Psoas muscle (tissue), 8 donors: ENCODE measurements around the gene RPL36A. TPM values are rescaled to one million over a fixed set of nuclear protein-coding genes. Genes with fewer than 3 reads are reported as not detected.

Experiments used
- ATAC-seq, 4 donors: fragments of 200-7000 bp; cut with Tn5 transposase; one replicate each; pipeline ENCODE4 v1.9.1; 2020; ENCODE audit warnings: moderate library complexity in 3 of 4, mild to moderate bottlenecking in 2 of 4
- DNase-seq, 2 donors: peaks; one replicate each; pipeline ENCODE4 v3.0.0-alpha.2; 2020
- H3K27ac ChIP-seq: fragments of 200-600 bp; one replicate; pipeline ENCODE4 v1.8.0; 2022
- H3K27me3 ChIP-seq, 3 donors: fragments of 200-600 bp in 1 of 3; one replicate each; pipeline versions ENCODE4 v1.6.1 to v1.8.0; 2013 to 2022; ENCODE audit warnings: low read length in 2 of 3, mild to moderate bottlenecking in 2 of 3, moderate library complexity in 1 of 3; ENCODE audit not compliant: insufficient read depth in 3 of 3
- H3K36me3 ChIP-seq, 2 donors: fragments of 200-600 bp in 1 of 2; one replicate each; pipeline versions ENCODE4 v1.6.1 to v1.8.0; 2013 to 2022; ENCODE audit warnings: low read depth in 1 of 2, mild to moderate bottlenecking in 1 of 2, moderate library complexity in 1 of 2; ENCODE audit not compliant: insufficient read depth in 1 of 2
- H3K4me1 ChIP-seq: fragments of 200-600 bp; one replicate; pipeline ENCODE4 v1.8.0; 2022
- H3K4me3 ChIP-seq: fragments of 200-600 bp; one replicate; pipeline ENCODE4 v1.8.0; 2022; ENCODE audit warnings: mild to moderate bottlenecking
- H3K9me3 ChIP-seq: fragments of 200-600 bp; one replicate; pipeline ENCODE4 v1.8.0; 2022
- WGBS, 3 donors: extraction: QIAGEN DNeasy Blood & Tissue Kit; methylation state at CpG; one replicate each; pipeline versions ENCODE4 v1.1.6 to v1.1.7; 2013; 5-methylcytosine and 5-hydroxymethylcytosine counted together
- intact Hi-C, 2 donors: fragments of 100-400 bp; cut with DNase I; formaldehyde crosslinking; loops; one replicate each; pipeline versions ENCODE4 v1.11.0 to v1.14.2; 2022
- polyA plus RNA-seq, 3 donors: library from polyadenylated mRNA; stranded (reverse); fragments of 200-250 nt; gene quantifications; one replicate each; pipeline ENCODE4 v1.2.3, GENCODE V29; 2013
- total RNA-seq, 4 donors: library from RNA; stranded (reverse); fragmentation: NEBNext Ultra II Directional in 2 of 4; extraction: Animal tissue kit (Norgen Biotek cat#: 25700) in 2 of 4; gene quantifications; one replicate each; pipeline versions ENCODE4 v1.2.1 to v1.2.4, GENCODE V29; 2021 to 2023
- TF ChIP-seq, protein P1 (sequence below): fragments of 200-600 bp; IDR thresholded peaks from one replicate; pipeline ENCODE4 v1.8.0; 2022; ENCODE audit warnings: antibody characterized with exemption
- donor health status: healthy with polysubstance abuse.
- donor health status: DM: no; HTN: no; CAD: no; lungs with moderate emphysema.
- donor health status: Bipolar disorder and iron deficiency.
- donor health status: healthy.
- donor health status: DM: yes; HTN: yes; CAD: no.
- donor health status: DM: no; HTN: no; CAD: no.
- donor health status: DM: no; HTN: no; CAD: no.
- donor health status: DM: yes; HTN: yes; CAD: no.

RPL36A gene
- total and polyA plus RNA-seq, 7 donors = 102 to 1,450 (median 181) TPM

DNA sequence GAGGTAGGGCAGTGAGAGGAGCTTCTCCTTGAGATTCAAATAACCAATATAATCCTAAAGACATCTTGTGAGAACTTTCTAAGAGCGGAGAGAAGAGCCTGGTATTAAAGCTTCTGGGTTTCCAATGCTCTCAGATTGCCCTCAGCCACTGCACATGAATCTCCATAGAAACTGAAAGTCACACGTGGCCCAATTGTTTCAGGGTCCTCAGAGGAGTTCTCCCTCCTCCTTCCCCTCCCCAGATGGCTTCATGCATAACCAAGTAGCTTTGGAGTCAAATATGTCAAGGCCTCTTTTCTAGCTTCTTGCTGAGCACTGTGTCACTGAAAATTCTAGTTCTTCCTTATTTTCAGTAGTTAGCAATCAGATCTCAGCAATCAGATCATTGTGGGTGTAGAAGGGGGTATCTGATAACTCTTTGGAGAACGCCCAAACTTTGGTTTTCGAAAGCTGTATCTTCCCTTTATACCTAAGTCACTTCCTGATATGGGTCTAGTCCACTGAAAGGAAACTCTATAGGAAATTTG is 7.1 kb upstream of the RPL36A start:
- no peaks in the 10 kb centered on the region for H3K27me3 ChIP-seq
- 54 to 63% (median 58%) methylated on average over 4 of the region's 4 CpGs for WGBS, 3 donors
- H3K9me3 ChIP-seq = no peaks in the 10 kb centered on the region
- TF ChIP-seq, protein P1, sequence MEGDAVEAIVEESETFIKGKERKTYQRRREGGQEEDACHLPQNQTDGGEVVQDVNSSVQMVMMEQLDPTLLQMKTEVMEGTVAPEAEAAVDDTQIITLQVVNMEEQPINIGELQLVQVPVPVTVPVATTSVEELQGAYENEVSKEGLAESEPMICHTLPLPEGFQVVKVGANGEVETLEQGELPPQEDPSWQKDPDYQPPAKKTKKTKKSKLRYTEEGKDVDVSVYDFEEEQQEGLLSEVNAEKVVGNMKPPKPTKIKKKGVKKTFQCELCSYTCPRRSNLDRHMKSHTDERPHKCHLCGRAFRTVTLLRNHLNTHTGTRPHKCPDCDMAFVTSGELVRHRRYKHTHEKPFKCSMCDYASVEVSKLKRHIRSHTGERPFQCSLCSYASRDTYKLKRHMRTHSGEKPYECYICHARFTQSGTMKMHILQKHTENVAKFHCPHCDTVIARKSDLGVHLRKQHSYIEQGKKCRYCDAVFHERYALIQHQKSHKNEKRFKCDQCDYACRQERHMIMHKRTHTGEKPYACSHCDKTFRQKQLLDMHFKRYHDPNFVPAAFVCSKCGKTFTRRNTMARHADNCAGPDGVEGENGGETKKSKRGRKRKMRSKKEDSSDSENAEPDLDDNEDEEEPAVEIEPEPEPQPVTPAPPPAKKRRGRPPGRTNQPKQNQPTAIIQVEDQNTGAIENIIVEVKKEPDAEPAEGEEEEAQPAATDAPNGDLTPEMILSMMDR = no peak
- no peak overlapping the region for H3K4me3 ChIP-seq
- no peaks in the 10 kb centered on the region for H3K4me1 ChIP-seq
- DNase-seq (no peak), ATAC-seq (no peak)
- H3K36me3 ChIP-seq = no peaks in the 10 kb centered on the region
- no peak overlapping the region for H3K27ac ChIP-seq
- intact Hi-C loops = no loop called here

DNA sequence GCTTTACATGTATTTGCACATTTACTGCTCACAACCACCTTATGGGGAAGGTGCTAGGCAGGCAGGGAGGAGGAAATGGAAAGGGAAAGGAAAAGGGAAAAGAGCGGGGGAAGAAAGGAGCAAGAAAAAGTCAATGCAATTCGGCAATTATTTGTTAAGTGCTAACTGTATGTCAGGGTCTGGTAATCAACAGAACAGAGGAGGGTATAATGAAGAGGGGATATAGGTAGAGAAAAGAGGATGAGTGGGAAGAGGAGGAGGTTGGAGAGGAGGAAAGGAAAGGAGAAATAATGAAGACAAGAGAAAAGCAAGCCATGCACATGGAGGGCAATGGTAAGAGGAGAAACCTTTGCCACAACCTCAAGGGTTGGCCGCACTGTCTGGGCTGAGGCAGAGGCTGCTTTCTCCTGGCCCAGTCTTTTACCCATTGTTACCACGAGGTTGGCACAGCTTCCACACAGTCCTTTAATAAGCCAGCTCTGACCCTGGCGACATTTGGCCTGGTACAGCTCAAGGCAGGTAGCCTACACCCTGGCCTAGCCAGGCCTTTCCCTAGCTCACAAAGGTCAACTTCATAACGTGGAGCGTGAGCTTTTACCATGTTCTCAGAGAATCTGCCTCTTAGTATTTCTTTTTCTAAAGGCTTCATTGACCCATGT is 5.7 kb upstream of the RPL36A start:
- no peak for ATAC-seq
- no peaks in the 10 kb centered on the region for H3K27me3 ChIP-seq
- 70 to 88% (median 85%) methylated on average over 6 to 7 of the region's 7 CpGs for WGBS, 3 donors

GRCh38 chrX:101385795-101386541 is 4.8 kb upstream of the RPL36A start, which contains the start of gene BTK:
Gene BTK (minus strand): TSS chrX:101386191. CDS start chrX:101375284, 10,907 bp downstream.
- intact Hi-C loops = no loop called here
- Histone ChIP-seq H3K27ac (no peak within 1 kb of the TSS), H3K36me3 (no peaks in the 10 kb centered on the region), H3K4me3 (no peak within 1 kb of the TSS), H3K4me1 (no peaks in the 10 kb centered on the region), H3K27me3 (no peaks in the 10 kb centered on the region), H3K9me3 (no peaks in the 10 kb centered on the region)
- TF ChIP-seq, protein P1 = no peak
- WGBS, 3 donors = 70 to 81% (median 79%) methylated on average over 9 of the region's 9 CpGs
- DNase-seq (no peak), ATAC-seq (no peak)

More for the DNA sequence above, 5.7 kb upstream of the RPL36A start:
- DNase-seq = no peak
- H3K36me3 ChIP-seq = no peaks in the 10 kb centered on the region
- H3K9me3 ChIP-seq = no peaks in the 10 kb centered on the region
- TF ChIP-seq, protein P1 = no peak
- no peak overlapping the region for H3K4me3 ChIP-seq
- H3K27ac ChIP-seq = no peak overlapping the region
- no peaks in the 10 kb centered on the region for H3K4me1 ChIP-seq
- intact Hi-C loops = no loop called here

DNA sequence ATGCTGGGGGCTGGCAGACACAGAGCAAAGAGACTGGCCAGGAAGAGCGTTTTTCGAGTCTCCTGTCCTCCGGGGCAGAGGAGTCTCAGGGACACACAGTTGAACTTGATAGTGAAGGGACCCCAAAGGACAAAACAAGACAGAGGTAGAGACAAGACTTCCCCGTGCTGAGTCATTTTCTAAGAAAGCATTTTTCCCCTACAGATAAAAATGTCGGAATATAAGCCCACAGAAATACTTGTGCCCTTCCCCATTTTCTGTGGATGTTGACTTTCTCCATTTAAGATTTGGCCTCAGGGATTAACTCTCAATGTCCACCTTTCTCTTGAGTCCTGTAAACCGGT is 4.3 kb upstream of the RPL36A start:
- TF ChIP-seq, protein P1 = no peak
- Histone ChIP-seq H3K9me3 (no peaks in the 10 kb centered on the region), H3K27me3 (no peaks in the 10 kb centered on the region), H3K4me3 (no peak overlapping the region), H3K27ac (no peak overlapping the region), H3K36me3 (peaks cover 0 to 1% of the 10 kb centered on the region in 2 donors), H3K4me1 (peaks cover under 1% of the 10 kb centered on the region)
- intact Hi-C loops = no loop called here
- WGBS, 3 donors = 54 to 72% (median 69%) methylated on average over 6 of the region's 6 CpGs
- ATAC-seq (no peak), DNase-seq (no peak)
